Measurements from ENCODE around the gene SOX5.
"Not testable (repeated sequence)": the region's sequence is repeated elsewhere in the genome, so short reads cannot be mapped to it uniquely, and the experiment has no call there.

SOX5 gene

GRCh38 chr12:23533699-23534098 is 415.8 kb downstream of the SOX5 start:
- DNase-seq = no peak

DNA sequence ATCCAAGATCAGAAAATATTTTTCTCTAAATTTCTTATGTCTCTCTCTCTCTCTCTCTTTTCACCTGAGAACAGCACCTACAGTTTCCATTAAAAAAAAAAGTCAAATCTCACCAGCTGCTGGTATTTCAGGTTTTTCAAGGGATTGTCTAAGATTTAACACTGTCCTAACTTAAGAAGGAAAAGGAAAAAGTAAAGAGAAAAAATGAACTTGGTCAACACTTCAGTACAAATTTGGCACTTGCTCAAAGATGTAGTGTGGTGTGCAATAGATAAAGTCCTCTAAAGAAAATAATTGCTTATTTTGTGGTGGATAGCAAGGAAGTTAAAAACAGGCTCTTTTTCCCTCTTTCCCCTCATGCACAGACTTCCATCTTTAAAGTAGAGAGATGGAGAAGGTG is 416.2 kb downstream of the SOX5 start:
- DNase-seq = no peak

GRCh38 chr12:23528316-23528715 is 421.2 kb downstream of the SOX5 start:
- DNase-seq = no peak

DNA sequence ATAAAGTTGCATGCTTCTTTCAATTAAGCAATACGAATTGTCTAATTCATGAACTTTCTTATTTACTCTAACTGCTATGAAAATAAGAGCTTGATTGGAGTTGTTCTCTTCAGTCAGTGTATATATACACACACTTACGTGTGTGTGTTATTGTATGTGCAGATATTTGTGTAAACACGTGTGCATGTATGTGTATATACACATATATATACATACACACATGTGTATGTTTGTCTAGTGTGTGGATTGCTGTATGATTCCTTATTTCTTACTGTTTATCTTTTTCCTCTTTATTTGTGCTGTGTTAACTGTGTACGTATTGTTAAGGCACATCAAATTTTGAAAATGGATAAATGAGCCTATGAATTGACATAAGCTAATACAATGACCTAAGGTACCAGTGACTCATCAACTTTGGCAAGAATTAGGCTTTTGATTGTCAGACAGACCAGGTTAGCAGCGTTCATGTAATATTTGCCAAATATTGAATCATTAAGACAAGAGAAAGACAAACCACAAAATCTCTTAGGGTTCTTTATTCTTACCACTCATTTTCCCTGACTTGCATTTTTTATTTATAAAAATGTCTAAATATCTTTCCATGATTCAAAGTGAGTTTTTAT is 423.9 kb downstream of the SOX5 start:
- no peak for DNase-seq

- no peak for DNase-seq
Observed at GRCh38 chr12:23523339-23523738, 426.1 kb downstream of the SOX5 start.

- DNase-seq = not testable (repeated sequence)
Observed at GRCh38 chr12:23519444-23519843, 430.0 kb downstream of the SOX5 start.

DNA sequence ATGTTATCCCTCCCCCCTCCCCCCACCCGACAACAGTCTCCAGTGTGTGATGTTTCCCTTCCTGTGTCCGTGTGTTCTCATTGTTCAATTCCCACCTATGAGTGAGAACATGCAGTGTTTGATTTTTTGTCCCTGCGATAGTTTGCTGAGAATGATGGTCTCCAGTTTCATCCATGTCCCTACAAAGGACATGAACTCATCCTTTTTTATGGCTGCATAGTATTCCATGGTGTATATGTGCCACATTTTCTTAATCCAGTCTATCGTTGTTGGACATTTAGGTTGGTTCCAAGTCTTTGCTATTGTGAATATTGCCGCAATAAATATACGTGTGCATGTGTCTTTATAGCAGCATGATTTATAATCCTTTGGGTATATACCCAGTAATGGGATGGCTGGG is 433.7 kb downstream of the SOX5 start:
- DNase-seq = not testable (repeated sequence)

- no peak for DNase-seq
Observed at GRCh38 chr12:23510484-23510883, 439.0 kb downstream of the SOX5 start.

- not testable (repeated sequence) for DNase-seq
Observed at GRCh38 chr12:23509832-23510231, 439.6 kb downstream of the SOX5 start.

- not testable (repeated sequence) for DNase-seq
Observed at GRCh38 chr12:23507785-23508184, 441.7 kb downstream of the SOX5 start.

- not testable (repeated sequence) for DNase-seq
Observed at GRCh38 chr12:23505736-23506135, 443.7 kb downstream of the SOX5 start.

GRCh38 chr12:23504641-23505399 is 444.6 kb downstream of the SOX5 start:
- DNase-seq = no peak

DNA sequence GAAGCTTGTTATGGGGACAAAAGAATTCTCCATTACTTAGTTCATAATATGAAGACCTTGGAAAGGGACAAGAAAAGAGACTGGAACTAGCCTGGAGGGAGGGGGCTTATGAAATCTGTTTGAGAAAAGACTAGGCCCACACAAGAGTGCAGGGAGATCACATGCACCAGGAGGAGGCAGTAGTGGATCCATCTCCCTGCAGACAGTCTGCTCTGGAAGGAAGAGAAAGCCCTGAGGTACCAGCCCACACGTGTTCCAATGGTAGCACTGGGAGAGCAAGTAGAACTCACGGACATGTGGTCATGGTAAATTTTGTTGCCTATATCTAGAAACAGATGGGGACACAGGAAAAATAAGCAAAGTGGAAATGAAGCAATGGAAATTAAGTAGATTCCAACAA is 445.4 kb downstream of the SOX5 start:
- no peak for DNase-seq

- DNase-seq = no peak
Observed at GRCh38 chr12:23503544-23503943, 445.9 kb downstream of the SOX5 start.

DNA sequence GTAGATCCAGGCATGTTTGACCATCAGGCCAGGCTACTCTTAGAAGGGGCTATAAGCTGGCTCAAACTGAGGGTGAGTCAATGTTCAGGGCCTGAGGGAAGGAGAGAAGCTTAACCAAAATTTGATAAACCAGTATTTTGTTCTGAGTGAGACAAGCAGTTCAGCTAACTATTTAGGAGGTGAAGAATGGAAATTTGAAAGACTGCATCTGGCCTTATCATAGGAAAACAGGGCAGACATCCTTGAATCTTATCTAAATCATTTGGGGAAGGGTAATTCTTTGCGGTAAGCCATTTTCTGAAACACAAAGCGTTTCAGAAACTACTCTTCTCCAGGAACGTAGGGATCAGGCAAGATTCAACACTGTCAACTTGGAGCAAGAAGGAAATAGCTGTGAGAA is 447.2 kb downstream of the SOX5 start:
- no peak for DNase-seq

- no peak for DNase-seq
Observed at GRCh38 chr12:23495472-23495871, 454.0 kb downstream of the SOX5 start.

- no peak for DNase-seq
Observed at GRCh38 chr12:23493672-23494071, 455.8 kb downstream of the SOX5 start.

- not testable (repeated sequence) for DNase-seq
Observed at GRCh38 chr12:23491029-23491428, 458.4 kb downstream of the SOX5 start.

DNA sequence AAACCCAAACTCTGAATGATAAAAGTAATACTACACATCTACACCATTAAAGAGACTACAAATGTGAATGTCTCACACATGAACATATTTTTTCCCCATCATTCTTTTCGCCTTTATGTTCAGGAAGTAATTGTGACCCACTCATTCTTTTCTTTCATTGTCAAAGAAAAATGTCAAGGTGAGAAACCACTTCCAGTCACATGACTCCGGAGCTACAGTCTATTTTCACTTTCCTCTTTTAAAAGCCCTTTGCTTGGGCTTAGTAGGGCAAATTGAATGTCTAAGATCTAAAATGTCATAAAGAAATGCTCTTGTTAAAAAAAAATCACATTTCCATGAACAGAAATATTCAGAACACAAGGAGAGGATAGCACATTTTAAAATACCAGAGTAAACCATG is 461.3 kb downstream of the SOX5 start:
- DNase-seq = no peak

GRCh38 chr12:23484238-23484637 is 465.2 kb downstream of the SOX5 start:
- DNase-seq = no peak

DNA sequence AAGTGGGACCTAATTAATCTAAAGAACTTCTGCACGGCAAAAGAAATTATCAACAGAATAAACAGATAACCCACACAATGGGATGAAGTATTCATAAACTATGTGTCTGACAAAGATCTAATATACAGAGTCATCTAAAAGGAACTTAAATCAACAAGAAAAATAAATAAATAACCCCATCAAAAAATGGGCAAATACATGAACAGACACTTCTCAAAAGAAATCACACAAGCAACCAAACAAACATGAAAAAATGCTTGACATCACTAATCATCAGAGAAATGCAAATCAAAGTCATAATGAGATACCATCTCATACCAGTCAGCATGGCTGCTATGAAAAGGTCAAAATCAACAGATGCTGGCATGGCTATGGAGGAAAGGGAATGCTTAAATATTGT is 466.9 kb downstream of the SOX5 start:
- no peak for DNase-seq

Data from left hindlimb (tissue), 1 donor.